Measurements from ENCODE around the gene SHOC2. TPM values are rescaled to one million over a fixed set of nuclear protein-coding genes. Genes with fewer than 3 reads are reported as not detected.

The SHOC2 gene
- total RNA-seq, 1 donor from 2014 or later: 60.8 TPM

GRCh38 chr10:110966146-110966545, 46.7 kb downstream of the SHOC2 start:
- no peak for DNase-seq (ENCODE audit: extremely low spot score, unreplicated experiment)
- Mint-ChIP-seq H3K36me3 (ENCODE audit: unreplicated experiment) (peaks cover 6% of the 10 kb centered on the region), H3K4me3 (ENCODE audit: unreplicated experiment) (no peak overlapping the region), H3K4me1 (ENCODE audit: unreplicated experiment) (peaks cover 32% of the 10 kb centered on the region), H3K9me3 (ENCODE audit: unreplicated experiment) (no peaks in the 10 kb centered on the region), H3K27ac (ENCODE audit: unreplicated experiment) (no peak overlapping the region), H3K27me3 (ENCODE audit: unreplicated experiment) (no peaks in the 10 kb centered on the region)
- TF ChIP-seq CTCF (IDR thresholded peaks at IDR 0.05): no peak

- no peak for TF ChIP-seq CTCF (IDR thresholded peaks at IDR 0.05)
- Mint-ChIP-seq H3K36me3 (ENCODE audit: unreplicated experiment) (peaks cover 6% of the 10 kb centered on the region), H3K4me3 (ENCODE audit: unreplicated experiment) (no peak overlapping the region), H3K9me3 (ENCODE audit: unreplicated experiment) (no peaks in the 10 kb centered on the region), H3K27ac (ENCODE audit: unreplicated experiment) (no peak overlapping the region), H3K4me1 (ENCODE audit: unreplicated experiment) (peaks cover 32% of the 10 kb centered on the region), H3K27me3 (ENCODE audit: unreplicated experiment) (no peaks in the 10 kb centered on the region)
- DNase-seq (ENCODE audit: extremely low spot score, unreplicated experiment): no peak
These were observed 47.7 kb downstream of the SHOC2 start for GRCh38 chr10:110967009-110967630.

GRCh38 chr10:110967645-110968044, 48.2 kb downstream of the SHOC2 start:
- no peak for TF ChIP-seq CTCF (IDR thresholded peaks at IDR 0.05)
- Mint-ChIP-seq H3K9me3 (ENCODE audit: unreplicated experiment) (no peaks in the 10 kb centered on the region), H3K27me3 (ENCODE audit: unreplicated experiment) (no peaks in the 10 kb centered on the region), H3K36me3 (ENCODE audit: unreplicated experiment) (peaks cover 6% of the 10 kb centered on the region), H3K4me3 (ENCODE audit: unreplicated experiment) (no peak overlapping the region), H3K27ac (ENCODE audit: unreplicated experiment) (no peak overlapping the region), H3K4me1 (ENCODE audit: unreplicated experiment) (peaks cover 29% of the 10 kb centered on the region)
- DNase-seq (ENCODE audit: extremely low spot score, unreplicated experiment): no peak

- peak overlapping the region; percentile 49 for H3K27ac Mint-ChIP-seq (ENCODE audit: unreplicated experiment)
- H3K36me3 Mint-ChIP-seq (ENCODE audit: unreplicated experiment): peaks cover 5% of the 10 kb centered on the region
- H3K27me3 Mint-ChIP-seq (ENCODE audit: unreplicated experiment): no peaks in the 10 kb centered on the region
- H3K9me3 Mint-ChIP-seq (ENCODE audit: unreplicated experiment): no peaks in the 10 kb centered on the region
- TF ChIP-seq CTCF (IDR thresholded peaks at IDR 0.05): no peak
- H3K4me1 Mint-ChIP-seq (ENCODE audit: unreplicated experiment): peaks cover 27% of the 10 kb centered on the region
- no peak overlapping the region for H3K4me3 Mint-ChIP-seq (ENCODE audit: unreplicated experiment)
- no peak for DNase-seq (ENCODE audit: extremely low spot score, unreplicated experiment)
These were observed 49.8 kb downstream of the SHOC2 start for GRCh38 chr10:110969183-110969582.

- no peak for DNase-seq (ENCODE audit: extremely low spot score, unreplicated experiment)
- Mint-ChIP-seq H3K36me3 (ENCODE audit: unreplicated experiment) (peaks cover 2% of the 10 kb centered on the region), H3K27me3 (ENCODE audit: unreplicated experiment) (no peaks in the 10 kb centered on the region), H3K4me1 (ENCODE audit: unreplicated experiment) (peaks cover 12% of the 10 kb centered on the region), H3K4me3 (ENCODE audit: unreplicated experiment) (no peak overlapping the region), H3K27ac (ENCODE audit: unreplicated experiment) (no peak overlapping the region), H3K9me3 (ENCODE audit: unreplicated experiment) (no peaks in the 10 kb centered on the region)
- no peak for TF ChIP-seq CTCF (IDR thresholded peaks at IDR 0.05)
These were observed 52.2 kb downstream of the SHOC2 start for GRCh38 chr10:110971638-110972037.
